ENCODE measurements around the gene CRAT.

Gene CRAT

GRCh38 chr9:129054163-129054851 is 56.3 kb downstream of the CRAT start:
- no peak overlapping the region for H3K4me3 ChIP-seq (ENCODE audit: control insufficient read depth, low read depth, low read length)
- no peak for TF ChIP-seq CTCF (conservative IDR thresholded peaks at IDR 0.05; ENCODE audit: control insufficient read depth, insufficient read depth, low read depth, low read length)
- DNase-seq (ENCODE audit: low read depth), result peak; percentile 18

GRCh38 chr9:129053020-129053419 is 57.6 kb downstream of the CRAT start:
- no peak overlapping the region for H3K4me3 ChIP-seq (ENCODE audit: control insufficient read depth, low read depth, low read length)
- TF ChIP-seq CTCF (conservative IDR thresholded peaks at IDR 0.05; ENCODE audit: control insufficient read depth, insufficient read depth, low read depth, low read length), result no peak
- DNase-seq (ENCODE audit: low read depth), result no peak

- no peak for DNase-seq (ENCODE audit: low read depth)
- H3K4me3 ChIP-seq (ENCODE audit: control insufficient read depth, low read depth, low read length), result no peak overlapping the region
- TF ChIP-seq CTCF (conservative IDR thresholded peaks at IDR 0.05; ENCODE audit: control insufficient read depth, insufficient read depth, low read depth, low read length), result no peak
Observed at GRCh38 chr9:129052592-129052991, 58.0 kb downstream of the CRAT start.
